ENCODE data around the gene ZNF444.
"Not testable (repeated sequence)": the region's sequence is repeated elsewhere in the genome, so short reads cannot be mapped to it uniquely, and the experiment has no call there.

ZNF444 gene

GRCh38 chr19:56140583-56141416, at the start of gene ZNF444:
ZNF444 (plus strand) TSS chr19:56141287; CDS start chr19:56146912, 5,625 bp downstream.
- H3K36me3 Mint-ChIP-seq (ENCODE audit: insufficient read depth) = peaks cover 3% of the 10 kb centered on the region
- H3K9me3 Mint-ChIP-seq = no peaks in the 10 kb centered on the region
- peak within 1 kb of the TSS; percentile 96 for H3K27ac Mint-ChIP-seq (ENCODE audit: low read depth)
- H3K4me1 Mint-ChIP-seq = peaks cover 41% of the 10 kb centered on the region
- no peaks in the 10 kb centered on the region for H3K27me3 Mint-ChIP-seq
- DNase-seq (ENCODE audit: low spot score in 2 of 2) = peak; percentile 96 to 99
- peak; percentile 94 for ATAC-seq (replicated peaks; ENCODE audit: extremely low read depth, poor library complexity, severe bottlenecking)
- peak within 1 kb of the TSS; percentile 93 for H3K4me3 Mint-ChIP-seq

DNA sequence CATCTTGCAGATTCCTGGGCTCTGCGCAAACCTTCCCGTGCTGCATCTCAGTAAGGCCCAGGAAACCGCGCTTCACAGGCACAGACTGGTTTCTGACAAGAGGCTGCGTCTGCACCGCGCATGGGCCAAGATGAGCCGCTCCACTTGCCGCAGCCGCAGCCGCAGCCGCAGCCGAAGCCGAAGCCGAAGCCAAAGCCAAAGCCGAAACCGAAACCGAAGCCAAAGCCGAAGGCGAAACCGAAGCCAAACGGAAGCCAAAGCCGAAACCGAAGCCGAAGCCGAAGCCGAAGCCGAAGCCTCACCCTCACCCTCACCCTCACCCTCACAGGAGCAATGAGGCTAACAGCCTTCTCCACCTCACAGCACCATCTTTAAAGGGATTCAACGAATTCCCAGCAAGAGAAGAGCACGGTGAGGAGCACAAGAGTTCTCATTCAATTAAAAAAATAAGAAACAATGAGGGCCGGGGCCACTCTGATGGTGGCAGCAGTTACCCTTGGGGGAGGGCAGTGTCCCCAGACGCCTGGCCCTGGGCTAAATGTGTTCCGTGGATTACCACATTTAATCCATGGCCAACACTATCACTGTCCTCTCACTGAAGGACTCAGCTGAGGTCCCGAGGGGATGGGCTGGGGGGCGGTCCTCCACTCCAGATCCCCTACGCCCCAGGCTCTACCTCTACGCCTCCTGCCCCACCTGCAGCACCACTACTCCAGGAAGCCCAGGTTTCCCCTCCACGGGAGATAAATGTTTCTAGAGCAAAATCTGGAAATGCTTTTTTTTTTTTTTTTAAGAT, 49.1 kb upstream of the ZNF444 start:
- peak overlapping the region; percentile 64 for H3K4me3 Mint-ChIP-seq
- H3K9me3 Mint-ChIP-seq = no peaks in the 10 kb centered on the region
- peaks cover 24% of the 10 kb centered on the region for H3K36me3 Mint-ChIP-seq (ENCODE audit: insufficient read depth)
- DNase-seq (ENCODE audit: low spot score in 2 of 2) = no peak
- H3K4me1 Mint-ChIP-seq = peaks cover 23% of the 10 kb centered on the region
- peak overlapping the region; percentile 85 for H3K27ac Mint-ChIP-seq (ENCODE audit: low read depth)
- peak; percentile 72 for ATAC-seq (replicated peaks; ENCODE audit: extremely low read depth, poor library complexity, severe bottlenecking)
- no peaks in the 10 kb centered on the region for H3K27me3 Mint-ChIP-seq

DNA sequence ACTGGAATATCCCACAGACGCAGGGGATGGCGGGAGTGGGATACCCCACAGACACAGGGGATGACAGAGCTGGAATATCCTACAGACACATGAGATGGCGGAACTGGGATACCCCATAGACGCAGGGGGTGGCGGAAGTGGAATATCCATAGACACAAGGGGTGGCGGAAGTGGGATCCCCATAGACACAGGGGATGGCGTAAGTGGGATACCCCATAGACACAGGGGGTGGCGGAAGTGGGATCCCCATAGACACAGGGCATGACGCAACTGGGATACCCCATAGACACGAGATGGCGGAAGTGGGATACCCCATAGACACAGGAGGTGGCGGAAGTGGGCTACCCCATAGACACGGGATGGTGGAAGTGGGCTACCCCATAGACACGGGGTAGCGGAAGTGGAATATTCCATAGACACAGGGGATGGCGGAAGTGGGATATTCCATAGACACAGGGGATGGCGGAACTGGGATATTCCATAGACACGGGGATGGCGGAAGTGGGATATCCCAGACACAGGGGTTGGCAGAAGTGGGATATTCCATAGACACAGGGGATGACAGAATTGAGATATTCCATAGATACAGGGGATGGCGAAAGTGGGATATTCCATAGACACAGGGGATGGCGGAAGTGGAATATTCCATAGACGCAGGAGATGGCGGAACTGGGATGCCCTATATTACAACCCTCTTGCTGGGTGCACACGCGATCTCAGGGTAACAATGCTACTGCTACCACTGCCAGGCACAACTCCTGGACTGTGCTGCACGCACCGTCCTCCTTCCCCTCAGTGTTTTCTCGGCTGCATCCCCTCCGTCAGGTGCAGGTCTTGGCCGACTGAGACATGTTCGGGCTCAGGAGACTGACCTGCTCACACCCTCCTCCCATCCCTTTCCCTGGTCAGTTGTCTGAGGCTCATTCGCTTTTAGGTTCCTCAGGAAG, 48.1 kb upstream of the ZNF444 start:
- DNase-seq (ENCODE audit: low spot score in 2 of 2) (no peak), ATAC-seq (replicated peaks; ENCODE audit: extremely low read depth, poor library complexity, severe bottlenecking) (no peak)
- Mint-ChIP-seq H3K27ac (ENCODE audit: low read depth) (peak overlapping the region; percentile 85), H3K4me3 (no peak overlapping the region), H3K36me3 (ENCODE audit: insufficient read depth) (peaks cover 24% of the 10 kb centered on the region), H3K9me3 (no peaks in the 10 kb centered on the region), H3K4me1 (peaks cover 23% of the 10 kb centered on the region), H3K27me3 (no peaks in the 10 kb centered on the region)

- Mint-ChIP-seq H3K27me3 (no peaks in the 10 kb centered on the region), H3K27ac (ENCODE audit: low read depth) (no peak overlapping the region), H3K4me3 (no peak overlapping the region), H3K9me3 (no peaks in the 10 kb centered on the region), H3K4me1 (peaks cover 23% of the 10 kb centered on the region), H3K36me3 (ENCODE audit: insufficient read depth) (peaks cover 21% of the 10 kb centered on the region)
- ATAC-seq (replicated peaks; ENCODE audit: extremely low read depth, poor library complexity, severe bottlenecking) (no peak), DNase-seq (ENCODE audit: low spot score in 2 of 2) (no peak)
Observed at GRCh38 chr19:56094449-56094848, 46.6 kb upstream of the ZNF444 start.

DNA sequence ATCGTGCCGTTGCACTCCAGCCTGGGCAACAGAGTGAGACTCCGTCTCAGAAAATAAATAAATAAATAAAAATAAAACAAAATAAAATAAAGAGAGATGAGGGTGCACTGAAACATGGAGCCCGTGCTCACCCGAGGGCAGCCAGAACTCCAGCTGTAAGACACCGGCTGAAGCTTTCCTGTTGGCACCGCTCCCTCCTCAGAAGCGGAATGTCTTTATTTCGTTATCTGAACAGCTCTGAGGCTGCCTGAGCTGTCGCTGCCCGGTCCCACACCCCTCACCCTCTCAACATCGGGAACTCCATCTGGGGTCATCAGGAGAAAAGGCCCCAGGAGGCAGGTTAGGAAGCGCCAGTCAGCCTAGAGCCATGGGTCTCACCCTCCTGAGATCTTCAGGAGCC, 44.4 kb upstream of the ZNF444 start:
- Mint-ChIP-seq H3K4me1 (peaks cover 17% of the 10 kb centered on the region), H3K9me3 (no peaks in the 10 kb centered on the region), H3K27ac (ENCODE audit: low read depth) (no peak overlapping the region), H3K27me3 (no peaks in the 10 kb centered on the region), H3K4me3 (no peak overlapping the region), H3K36me3 (ENCODE audit: insufficient read depth) (peaks cover 16% of the 10 kb centered on the region)
- ATAC-seq (replicated peaks; ENCODE audit: extremely low read depth, poor library complexity, severe bottlenecking) = no peak
- DNase-seq (ENCODE audit: low spot score in 2 of 2) = no peak

DNA sequence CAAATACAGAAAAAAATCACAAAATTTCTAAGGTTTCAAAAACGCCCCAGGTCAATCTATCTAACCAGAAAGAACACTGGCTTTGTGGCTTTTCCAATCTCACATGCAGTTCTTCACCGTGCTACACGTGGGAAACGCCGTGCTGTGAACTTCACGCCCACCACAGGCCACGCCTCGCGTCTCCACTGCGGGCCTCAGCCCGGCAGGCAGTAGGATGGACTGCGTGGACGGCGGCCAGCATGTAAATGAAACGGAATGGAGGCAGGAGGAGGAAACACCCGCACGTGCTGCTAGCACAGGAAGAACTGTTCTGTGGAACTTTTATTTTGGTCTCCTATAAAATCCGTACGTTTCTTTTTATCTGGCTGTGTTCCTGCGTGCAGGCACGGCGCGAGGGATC, 43.8 kb upstream of the ZNF444 start:
- Mint-ChIP-seq H3K36me3 (ENCODE audit: insufficient read depth) (peaks cover 12% of the 10 kb centered on the region), H3K4me1 (peaks cover 15% of the 10 kb centered on the region), H3K27ac (ENCODE audit: low read depth) (no peak overlapping the region), H3K27me3 (no peaks in the 10 kb centered on the region), H3K4me3 (no peak overlapping the region), H3K9me3 (no peaks in the 10 kb centered on the region)
- DNase-seq (ENCODE audit: low spot score in 2 of 2) = no peak
- no peak for ATAC-seq (replicated peaks; ENCODE audit: extremely low read depth, poor library complexity, severe bottlenecking)

DNA sequence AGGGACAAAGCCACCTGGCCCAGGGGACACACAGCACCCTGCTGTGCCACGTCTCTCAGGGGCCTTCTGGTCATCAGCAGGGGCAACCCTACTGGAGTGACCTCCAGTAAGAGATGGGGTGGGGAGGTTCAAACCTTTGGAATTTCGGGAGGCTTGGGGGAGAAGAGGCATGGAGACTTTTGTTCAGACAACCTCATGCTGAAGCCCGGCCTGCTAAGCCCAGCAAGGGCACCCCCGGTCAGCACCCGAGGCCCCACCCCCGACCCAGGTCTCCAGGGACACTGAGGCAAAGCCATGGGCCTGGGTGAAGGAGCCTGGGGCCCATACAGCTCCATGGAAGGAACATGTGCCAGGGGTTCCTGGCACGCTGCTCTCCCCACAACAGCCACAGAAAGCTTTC, 43.3 kb upstream of the ZNF444 start:
- Mint-ChIP-seq H3K9me3 (no peaks in the 10 kb centered on the region), H3K27me3 (no peaks in the 10 kb centered on the region), H3K4me3 (no peak overlapping the region), H3K27ac (ENCODE audit: low read depth) (no peak overlapping the region), H3K36me3 (ENCODE audit: insufficient read depth) (peaks cover 10% of the 10 kb centered on the region), H3K4me1 (peaks cover 11% of the 10 kb centered on the region)
- ATAC-seq (replicated peaks; ENCODE audit: extremely low read depth, poor library complexity, severe bottlenecking) = no peak
- no peak for DNase-seq (ENCODE audit: low spot score in 2 of 2)

DNA sequence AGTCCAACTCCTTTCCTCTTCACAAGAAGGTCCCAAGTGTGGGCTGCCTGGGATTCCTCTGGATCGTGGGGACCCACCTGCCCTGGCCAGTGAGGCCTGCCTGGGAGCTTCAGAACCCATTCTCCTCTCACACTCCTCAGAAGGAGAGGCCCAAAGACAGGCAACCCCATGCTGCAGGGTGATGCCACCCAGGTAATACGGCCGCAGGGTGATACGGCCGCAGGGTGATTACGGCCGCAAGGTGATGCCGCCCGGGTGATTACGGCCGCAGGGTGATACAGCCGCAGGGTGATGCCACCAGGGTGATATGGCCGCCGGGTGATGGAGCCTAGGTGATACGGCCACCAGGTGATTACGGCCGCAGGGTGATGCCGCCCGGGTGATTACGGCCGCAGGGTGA, 42.9 kb upstream of the ZNF444 start:
- H3K4me1 Mint-ChIP-seq; H3K4me3 Mint-ChIP-seq; H3K9me3 Mint-ChIP-seq; H3K27me3 Mint-ChIP-seq; H3K27ac Mint-ChIP-seq (ENCODE audit: low read depth); DNase-seq (ENCODE audit: low spot score in 2 of 2); ATAC-seq (replicated peaks; ENCODE audit: extremely low read depth, poor library complexity, severe bottlenecking); H3K36me3 Mint-ChIP-seq (ENCODE audit: insufficient read depth): not testable (repeated sequence)

DNA sequence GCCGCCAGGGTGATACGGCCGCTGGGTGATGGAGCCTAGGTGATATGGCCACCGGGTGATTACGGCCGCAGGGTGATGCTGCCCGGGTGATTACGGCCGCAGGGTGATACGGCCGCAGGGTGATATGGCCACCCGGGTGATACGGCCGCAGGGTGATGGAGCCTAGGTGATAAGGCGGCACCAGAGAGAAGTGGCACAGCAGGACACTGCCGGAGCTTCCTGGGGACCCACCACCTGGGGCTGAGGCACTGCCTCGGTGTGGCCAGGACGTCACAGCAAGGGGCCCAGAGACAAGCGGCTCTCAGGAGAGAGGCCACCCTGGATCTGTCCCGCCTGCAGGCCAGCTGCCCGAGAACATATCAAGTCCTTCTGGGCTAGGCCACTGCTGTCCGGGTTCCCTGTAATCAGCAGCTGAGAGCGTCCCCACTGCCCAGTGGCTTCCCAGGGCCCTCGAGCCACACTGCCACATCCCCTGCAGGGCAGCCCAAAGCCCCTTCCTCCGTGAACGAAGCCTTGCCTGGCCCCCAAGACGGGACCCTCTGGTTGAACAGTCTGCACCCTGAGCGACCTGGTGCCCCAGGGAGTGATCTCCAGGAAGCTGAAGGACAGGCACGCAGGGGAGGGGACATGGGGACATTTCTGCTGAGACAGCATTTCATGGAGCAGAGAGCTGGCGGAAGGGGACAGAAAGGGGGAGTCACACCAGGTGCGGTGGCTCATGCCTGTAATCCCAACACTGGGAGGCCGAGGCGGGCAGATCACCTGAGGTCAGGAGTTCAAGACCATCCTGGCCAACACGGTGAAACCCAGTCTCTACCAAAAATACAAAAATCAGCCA, 42.1 kb upstream of the ZNF444 start:
- H3K4me1 Mint-ChIP-seq = peaks cover 5% of the 10 kb centered on the region
- no peak overlapping the region for H3K4me3 Mint-ChIP-seq
- peaks cover 10% of the 10 kb centered on the region for H3K36me3 Mint-ChIP-seq (ENCODE audit: insufficient read depth)
- no peaks in the 10 kb centered on the region for H3K27me3 Mint-ChIP-seq
- peak overlapping the region; percentile 53 for H3K27ac Mint-ChIP-seq (ENCODE audit: low read depth)
- ATAC-seq (replicated peaks; ENCODE audit: extremely low read depth, poor library complexity, severe bottlenecking) (no peak), DNase-seq (ENCODE audit: low spot score in 2 of 2) (no peak)
- H3K9me3 Mint-ChIP-seq = no peaks in the 10 kb centered on the region

DNA sequence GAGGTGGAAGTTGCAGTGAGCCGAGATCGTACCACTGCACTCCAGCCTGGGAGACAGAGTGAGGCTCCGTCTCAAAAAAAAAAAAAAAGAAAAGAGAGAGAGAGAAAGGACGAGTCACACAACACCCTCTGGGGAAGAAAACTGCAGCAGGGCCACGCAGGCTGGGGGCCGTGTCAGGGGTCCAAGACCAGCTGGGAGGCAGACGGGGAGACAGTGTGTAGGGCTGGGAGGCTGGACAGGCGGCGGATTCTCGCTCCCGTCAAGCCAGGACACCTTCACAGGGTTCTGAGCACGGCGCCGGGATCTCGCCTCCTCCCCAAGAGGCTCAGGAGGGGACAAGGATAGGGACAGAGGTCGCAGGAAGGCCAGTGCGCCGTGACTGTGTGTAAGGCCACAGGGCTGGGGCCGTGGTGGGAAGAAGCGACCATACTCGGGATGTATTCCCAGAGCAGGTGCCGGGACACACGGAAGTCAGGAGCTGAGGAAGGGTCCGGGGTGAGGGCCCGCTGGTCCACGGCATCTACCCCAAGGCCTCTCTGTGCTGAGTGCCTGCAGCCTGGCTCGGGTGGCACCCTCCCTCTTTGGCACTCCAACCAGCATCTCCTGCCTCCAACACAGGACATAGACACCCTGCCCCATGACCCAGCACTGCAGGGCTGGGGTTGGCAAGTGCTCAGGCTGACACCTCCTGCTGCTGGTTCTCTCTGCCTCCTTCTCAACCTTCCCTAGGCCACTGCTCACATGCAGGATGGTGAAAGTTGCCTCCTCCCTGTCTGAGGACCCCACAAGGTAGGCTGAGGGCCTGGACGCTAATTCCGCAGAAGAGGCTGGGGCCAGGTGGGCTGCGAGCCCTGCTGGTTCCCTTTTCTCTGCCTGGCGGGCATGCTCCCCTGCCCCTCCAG, 41.2 kb upstream of the ZNF444 start:
- Mint-ChIP-seq H3K4me3 (no peak overlapping the region), H3K9me3 (no peaks in the 10 kb centered on the region), H3K36me3 (ENCODE audit: insufficient read depth) (peaks cover 8% of the 10 kb centered on the region), H3K27ac (ENCODE audit: low read depth) (peak overlapping the region; percentile 53), H3K4me1 (peaks cover 9% of the 10 kb centered on the region), H3K27me3 (no peaks in the 10 kb centered on the region)
- DNase-seq (ENCODE audit: low spot score in 2 of 2) = no peak
- ATAC-seq (replicated peaks; ENCODE audit: extremely low read depth, poor library complexity, severe bottlenecking) = no peak

DNA sequence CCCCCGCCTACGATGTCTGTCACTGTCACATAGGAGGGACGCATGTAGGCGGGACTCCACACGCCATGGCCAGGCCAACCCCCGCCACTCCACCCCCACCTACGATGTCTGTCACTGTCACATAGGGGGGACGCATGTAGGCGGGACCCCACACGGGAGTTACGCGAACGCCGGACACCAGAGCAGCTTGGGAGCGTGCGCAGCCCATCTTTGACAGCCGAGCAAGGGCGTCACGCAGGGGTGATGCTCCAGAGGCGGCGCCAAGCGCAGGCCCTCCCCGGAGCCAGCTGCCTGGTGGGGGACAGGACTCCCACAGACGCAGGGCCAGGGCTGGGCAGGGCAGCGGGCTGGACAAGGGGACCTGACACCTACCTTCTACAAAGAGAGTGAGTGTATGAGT, 40.0 kb upstream of the ZNF444 start:
- peaks cover 6% of the 10 kb centered on the region for H3K36me3 Mint-ChIP-seq (ENCODE audit: insufficient read depth)
- no peak overlapping the region for H3K27ac Mint-ChIP-seq (ENCODE audit: low read depth)
- no peaks in the 10 kb centered on the region for H3K9me3 Mint-ChIP-seq
- DNase-seq (ENCODE audit: low spot score in 2 of 2) (no peak), ATAC-seq (replicated peaks; ENCODE audit: extremely low read depth, poor library complexity, severe bottlenecking) (no peak)
- peaks cover 19% of the 10 kb centered on the region for H3K4me1 Mint-ChIP-seq
- H3K27me3 Mint-ChIP-seq = no peaks in the 10 kb centered on the region
- no peak overlapping the region for H3K4me3 Mint-ChIP-seq
